ENCODE data around the gene FRMD3.

The FRMD3 gene

DNA sequence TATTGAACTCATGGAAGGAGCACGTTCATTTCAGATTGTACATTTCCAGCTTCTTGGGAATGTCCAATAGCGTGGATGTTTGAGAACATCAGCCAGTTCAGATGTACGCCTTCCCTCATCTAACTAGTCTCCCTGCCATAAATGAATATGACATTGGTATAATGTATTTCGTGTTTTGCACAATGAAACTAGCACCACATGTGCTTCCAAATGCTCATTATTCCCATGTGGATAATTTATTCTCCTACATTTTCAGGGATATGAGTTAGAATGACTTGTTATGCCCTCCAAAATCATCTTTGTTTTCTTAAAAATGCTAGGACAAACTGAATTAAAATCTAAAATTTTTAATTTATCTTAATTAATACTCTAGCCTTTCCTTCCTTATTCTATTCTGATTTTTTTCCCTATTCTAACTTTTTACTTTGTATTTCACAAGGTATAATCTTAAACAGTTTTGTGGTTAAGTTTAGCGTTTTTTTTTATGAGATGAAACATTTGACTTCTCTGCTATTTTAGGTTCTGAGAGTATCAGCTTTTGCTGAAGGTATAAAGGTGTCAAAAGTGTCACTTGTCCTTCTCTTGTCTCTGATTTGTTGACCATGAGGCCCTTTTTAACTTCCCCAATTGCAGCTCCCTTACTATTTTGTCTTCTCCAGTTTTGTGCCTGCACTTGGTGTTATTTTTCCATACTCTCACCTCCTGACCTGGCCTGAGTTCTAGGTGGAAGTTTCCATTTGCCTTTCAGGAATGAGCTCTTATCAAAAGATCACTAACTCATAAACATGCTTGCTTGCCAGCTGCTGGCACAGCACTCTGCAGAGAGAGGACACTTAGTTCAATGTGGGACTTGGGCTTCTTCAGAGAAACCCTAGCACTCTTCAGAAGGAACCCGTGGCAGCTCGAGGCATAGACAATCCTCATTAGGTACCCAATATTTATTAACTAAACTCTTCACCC, 106.8 kb downstream of the FRMD3 start:
- DNase-seq: no peak

DNA sequence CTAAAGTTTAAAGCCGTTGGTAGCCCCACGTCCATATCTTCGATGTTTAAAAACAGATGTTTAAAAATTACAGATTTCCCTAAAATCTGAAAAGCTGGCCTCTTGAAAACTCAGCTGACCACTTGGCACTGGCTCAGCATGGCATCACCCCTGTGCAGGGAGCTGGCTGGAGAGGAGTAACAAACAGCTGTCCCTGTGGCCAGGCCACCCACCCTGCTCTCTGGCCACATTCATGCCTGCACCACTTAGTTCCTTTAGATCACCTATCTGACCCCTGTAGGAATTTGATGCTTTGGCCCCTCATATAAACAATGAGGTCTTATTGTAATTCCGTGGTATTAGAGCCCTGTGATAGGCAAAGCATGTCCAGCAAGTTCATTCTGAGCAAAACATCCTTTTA, 107.5 kb downstream of the FRMD3 start:
- no peak for DNase-seq

DNA sequence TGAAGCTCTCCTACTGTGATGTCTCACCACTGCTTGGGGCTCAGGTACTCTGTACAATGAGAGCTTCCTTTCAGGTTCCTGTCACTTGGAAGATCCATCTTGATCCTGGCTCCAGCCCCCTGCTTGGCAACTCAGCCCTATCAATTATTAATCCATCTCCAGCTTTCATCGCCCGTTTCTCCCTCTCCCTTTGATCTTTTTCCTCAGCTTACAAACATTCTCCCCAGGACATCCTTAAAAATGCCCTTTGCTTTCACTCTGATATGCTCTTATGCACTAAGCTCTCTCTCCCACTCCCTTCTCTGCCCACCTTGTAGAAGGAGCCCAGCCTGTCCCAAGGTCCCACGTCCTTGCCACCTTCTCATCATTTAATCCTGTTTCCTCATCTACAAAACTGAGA, 109.0 kb downstream of the FRMD3 start:
- DNase-seq: no peak

DNA sequence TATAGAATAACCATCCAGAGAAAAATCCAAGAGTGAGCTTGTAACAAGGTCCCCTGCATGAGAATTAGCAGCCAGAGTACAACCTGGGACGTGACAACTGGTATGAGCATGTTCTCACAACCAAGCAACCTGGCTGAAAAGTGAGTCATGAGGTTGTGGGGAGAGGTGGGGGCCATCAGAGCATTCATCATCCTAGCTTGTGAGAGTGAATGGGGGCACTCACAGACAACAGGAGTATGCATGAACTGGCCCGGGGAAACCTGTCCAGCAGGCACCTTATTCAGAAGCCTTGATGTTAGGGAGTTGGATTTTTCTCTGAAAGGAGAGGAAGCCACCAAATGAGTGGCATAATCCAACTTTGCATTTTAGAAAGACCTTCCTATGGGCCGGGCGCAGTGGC, 113.0 kb downstream of the FRMD3 start:
- no peak for DNase-seq

DNA sequence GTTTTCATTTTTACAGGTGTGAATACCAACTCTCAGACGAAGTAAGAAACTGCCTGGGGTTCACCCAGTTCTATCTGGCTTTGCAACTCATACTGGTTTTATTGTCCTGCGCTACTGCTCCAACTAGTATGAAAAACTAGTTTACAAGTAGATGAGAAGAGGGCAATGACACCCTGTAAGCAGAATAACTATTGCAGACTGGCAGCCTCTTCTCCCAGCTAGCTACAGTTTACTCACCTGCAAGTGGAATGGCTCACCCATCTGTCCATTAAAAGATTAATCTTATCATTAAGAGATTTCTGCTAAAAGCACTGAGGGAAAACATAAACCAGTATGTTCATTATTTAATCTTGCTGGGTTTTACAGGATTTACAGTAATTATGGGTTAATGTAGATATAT, 113.4 kb downstream of the FRMD3 start:
- DNase-seq: no peak

DNA sequence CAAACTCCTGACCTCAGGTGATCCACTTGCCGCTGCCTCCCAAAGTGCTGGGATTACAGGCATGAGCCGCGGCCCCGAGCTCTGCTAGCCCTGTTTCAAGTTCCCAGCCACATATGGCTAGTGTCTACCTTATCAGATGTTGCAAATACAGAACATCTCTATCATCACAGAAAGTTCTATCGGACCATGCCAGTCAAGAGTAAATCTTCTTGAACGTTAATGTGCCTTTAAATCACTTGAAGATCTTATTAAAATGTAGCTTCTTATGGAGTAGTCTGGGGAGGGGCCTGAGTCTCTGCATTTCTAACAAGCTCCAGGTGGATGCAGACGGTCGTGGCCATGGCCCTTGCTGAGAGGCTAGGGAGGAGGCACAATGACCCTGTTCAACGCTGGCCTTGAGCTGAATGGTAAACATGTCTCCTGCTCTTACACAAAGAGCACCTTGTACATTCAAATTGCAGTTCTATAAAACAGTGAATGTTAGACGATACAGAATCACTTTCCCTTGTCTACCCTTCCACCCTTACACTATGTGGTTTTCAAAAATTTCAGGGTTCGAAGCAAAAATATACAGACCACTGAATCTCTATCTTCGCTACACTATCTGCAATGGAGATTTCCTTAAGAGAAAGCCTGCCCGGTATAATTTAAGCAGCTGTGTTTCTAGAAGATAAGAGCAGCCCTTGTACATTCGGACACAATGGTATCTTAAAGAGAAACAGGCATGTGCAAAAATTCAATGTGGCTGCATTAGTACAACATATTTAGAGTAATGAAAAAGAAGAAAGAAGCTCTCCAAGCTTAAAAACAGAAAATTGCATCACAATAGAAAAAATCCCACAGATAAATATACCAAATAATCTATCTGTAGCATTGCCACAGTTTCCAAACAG, 114.1 kb downstream of the FRMD3 start:
- no peak for DNase-seq

DNA sequence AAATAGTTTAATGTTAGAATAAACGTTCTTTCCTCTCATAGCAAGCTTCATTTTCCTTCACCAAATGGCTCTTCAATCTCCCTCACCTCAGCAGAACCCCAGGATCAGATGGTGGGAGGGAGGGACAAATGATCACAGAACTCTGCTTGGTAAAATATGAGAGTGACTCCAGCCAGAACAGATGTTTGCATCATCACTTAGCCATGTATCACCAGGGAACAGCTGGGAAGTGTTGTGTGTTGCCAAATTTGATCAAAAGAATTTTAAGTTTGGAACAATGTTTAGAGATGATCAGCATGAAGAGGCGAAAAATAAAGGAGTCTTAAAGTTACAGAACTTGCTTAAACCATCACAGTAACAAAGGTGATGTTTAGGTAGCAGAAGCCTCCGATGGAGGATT, 115.7 kb downstream of the FRMD3 start:
- no peak for DNase-seq

DNA sequence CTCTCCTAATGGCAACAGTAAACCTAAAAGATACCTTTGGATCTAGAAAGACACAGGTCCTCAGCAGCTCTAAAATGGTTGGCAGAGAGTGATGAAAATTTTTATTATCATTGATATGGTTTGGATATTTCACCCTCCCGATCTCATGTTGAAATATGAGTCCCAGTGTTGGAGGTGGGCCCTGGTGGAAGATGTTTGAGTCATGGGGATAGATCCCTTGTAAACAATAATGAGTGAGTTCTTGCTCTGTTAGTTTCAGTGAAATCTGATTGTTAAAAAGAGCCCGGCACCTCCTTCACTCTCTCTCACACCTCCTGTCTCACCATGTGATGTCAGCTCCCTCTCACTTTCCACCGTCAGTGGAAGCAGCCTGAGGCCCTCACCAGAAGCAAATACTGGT, 117.7 kb downstream of the FRMD3 start:
- DNase-seq: no peak

DNA sequence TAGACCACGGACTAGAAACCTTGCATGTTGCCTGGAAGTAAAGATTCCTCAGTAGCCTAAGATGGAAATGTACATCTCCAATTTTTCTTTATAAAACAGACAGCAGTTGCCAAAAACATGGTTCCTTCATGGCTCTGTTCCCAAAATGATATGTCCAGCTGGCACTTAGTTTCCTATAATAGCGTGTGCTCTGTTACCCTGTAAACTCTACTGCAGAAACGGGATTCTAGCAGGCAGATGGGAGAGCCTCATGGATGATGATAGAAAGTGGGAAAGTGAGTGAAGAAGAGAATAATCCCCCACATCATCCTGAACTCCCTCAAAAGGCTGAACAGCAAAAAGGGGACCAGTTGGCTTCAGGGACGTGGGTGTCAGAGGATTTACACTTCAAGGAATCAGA, 118.2 kb downstream of the FRMD3 start:
- DNase-seq: no peak

DNA sequence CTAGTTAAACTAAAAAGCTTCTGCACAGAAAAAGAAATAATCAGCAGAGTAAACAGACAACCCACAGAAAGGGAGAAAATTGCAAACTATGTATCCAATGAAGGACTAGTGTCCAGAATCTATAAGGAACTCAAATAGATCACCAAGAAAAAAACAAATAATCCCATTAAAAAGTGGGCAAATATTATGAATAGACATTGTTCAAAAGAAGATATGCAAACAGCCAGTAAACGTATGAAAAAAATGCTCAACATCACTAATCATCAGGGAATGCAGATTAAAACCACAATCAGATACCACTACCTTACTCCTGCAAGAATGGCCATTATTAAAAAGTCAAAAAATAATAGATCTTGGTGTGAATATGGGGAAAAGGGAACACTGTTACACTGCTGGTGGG, 119.9 kb downstream of the FRMD3 start:
- DNase-seq: no peak

DNA sequence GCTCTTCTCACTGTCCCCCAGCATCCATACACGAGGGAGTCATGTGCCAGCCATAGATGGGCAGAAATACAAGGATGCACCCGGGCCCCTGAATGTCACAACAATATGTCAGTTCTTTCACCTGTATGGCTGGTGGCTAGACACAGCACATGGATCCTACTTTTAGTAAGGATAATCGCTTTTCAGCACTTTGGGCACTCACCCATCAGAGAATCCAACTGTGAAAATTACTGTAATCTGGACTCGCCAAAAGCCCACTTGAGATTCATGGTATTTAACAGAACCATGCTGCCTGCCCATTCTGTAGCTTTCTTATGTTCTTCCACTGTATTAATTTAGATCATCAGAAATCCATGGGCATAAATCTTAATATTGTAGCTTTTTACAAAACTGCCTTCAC, 124.8 kb downstream of the FRMD3 start:
- no peak for DNase-seq

DNA sequence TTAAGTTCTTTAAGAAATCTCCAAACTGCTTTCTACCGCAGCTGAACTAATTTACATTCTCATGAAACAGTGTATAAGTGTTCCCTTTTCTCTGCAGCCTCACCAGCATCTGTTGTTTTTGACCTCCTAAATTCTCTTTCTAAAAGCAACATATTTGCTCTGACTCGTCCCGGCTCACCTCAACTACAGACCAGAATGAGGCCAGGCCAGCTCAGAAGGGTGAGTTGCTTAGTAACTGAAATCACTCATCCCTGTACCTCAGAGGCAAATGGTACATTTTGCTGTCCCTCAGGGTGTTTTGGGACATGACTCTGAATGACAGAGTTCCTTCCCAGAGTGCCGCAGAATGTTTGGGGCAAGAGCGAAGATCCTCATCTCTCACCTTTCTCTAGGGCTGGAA, 127.5 kb downstream of the FRMD3 start:
- DNase-seq: no peak

DNA sequence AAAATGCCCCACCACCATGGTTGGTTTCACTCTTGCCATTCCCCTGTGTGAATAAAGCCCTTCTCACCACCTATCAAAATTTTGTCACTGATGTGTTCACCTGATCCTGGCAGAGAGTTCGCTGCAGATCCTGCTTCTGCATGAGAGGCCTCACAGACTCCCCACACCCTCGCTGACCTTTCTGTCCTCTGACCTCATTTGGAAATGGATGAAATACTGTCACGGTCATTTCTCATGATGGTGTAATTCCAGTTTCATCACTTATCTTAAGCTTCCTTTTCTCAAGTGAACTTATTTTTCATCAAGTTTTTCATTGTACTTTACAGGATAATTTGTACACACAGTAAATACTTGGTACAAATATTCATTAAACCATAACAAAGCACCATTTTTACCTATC, 131.3 kb downstream of the FRMD3 start:
- DNase-seq: peak; percentile 62

DNA sequence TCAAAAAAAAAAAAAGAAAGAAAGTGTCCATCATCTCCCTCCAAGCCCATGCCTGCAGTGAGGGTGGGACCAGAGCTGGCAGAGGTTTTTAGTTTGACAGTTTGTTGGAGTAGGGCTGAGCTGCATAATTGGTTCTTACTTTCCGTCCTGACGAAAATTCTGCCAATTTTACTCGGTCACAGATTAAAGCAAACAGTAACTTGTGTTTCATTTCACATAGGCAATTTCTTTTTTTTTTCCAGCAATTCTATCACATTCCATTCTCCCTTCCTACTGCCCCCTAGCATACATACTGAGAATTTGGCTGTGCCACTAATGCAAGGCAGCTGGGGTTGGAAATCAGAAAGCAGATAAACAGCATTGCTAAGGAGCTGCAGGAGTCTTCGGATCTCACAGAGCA, 132.4 kb downstream of the FRMD3 start:
- DNase-seq: no peak

DNA sequence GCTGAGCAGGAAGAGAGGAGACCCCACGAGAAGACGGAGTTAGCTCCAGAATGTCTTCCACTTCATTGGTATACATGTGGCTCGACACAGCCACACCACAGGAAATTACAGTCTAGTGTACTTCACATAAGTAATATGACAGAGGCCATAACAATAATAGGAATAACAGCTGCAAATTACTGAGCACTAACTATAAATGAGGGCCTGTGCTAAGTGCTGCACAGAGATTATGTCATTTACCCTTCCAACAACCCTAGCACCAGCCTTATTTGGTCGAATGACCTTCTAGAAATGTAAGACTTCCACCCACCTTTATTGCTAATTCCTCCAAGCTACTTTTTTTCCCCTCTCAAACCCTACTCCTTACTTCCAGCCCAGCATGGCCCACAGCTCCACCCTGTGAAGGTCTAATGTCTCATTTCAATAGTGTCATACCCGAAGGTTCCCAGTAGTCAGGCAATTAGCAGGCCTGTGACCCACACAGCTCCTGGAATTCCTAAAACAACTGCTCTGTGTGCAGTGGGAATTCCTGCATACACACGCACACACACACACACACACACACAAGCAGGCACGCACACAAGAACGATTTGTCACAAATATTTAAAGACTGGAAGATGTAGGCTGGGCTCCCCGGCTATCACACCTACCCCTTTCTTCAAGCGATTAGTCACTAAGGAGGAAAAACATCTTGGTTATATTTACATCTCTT, 134.5 kb downstream of the FRMD3 start:
- DNase-seq: peak; percentile 9

DNA sequence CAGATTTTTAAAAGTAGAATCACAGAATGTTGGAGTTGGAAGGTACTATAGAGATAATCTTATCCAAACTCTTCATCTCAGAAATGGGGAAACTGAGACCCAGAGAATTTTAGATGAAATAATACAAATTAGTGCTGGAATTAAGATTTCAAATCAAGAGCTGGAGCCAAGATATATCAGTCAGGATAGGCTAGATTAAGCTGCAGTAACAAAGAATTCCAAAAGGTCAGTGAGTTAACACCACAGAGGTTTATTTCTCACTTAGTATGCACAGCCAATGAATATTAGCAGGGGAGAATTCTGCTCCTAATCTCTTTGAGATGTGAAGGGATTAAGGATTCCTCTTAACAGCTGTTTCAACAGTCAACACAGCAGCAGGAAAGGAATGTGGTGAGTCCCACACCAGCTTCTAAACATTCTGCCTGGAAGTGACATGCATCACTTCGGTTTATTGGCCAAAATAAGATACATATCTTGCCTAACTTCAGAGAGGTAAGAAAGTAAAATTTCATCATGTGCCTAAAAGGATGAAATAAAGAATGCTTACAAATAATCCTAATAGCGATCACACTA, 136.8 kb downstream of the FRMD3 start:
- no peak for DNase-seq

DNA sequence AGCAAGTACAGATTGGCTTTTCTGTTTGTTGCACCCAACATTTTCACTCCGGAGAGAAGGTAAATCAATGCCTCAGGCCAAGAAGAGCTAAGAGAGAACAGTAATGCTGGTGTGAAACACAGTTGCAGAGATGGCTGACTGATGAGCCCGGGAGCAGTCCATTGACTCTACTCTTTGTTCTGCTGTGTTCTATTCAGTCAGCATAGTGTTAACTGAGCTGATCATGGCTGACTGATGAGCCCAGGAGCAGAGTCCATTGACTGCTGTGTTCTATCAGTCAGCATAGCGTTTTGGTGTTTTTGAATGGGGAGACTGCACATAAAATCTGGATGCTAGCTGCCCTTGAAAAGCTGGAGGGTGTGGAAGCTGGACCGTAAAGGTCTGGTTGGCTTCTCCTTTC, 141.4 kb downstream of the FRMD3 start:
- DNase-seq: no peak

DNA sequence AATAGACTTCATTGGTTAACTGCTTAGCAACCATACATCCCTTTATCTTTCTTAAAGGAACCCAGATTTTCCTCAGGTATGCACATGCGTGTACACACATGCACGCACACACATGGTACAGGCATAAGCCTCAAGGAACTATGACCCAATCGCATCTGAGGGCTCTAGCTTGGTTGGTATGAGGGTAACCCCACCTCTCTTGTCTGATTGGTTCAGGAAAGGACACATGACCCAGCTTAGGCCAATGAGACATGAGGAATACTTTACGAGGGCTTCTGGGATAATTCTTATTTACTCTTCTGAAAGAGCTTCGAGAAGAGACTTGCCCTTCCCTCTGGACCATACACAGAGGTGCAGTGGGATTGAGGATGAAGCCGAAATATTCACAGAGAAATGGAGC, 141.9 kb downstream of the FRMD3 start:
- DNase-seq: no peak

DNA sequence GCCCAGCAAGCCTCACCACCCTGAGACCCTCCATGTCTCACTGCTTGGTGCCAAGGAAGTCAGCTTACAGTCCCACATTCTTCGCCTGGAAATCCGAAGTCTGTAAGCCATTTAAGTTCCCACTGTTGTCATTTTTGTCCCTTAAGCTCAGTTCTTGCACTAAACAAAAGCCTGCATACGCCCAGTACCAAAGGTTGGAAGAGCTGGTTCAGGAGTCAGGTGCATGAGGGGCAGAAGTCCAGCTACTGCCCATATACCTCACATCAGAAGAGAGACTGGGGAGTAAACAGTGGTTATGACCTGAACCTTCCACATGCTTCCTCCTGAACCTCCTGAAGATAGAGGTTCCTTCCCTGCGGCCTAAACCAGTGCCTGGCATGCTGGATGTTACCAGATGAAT, 146.0 kb downstream of the FRMD3 start:
- no peak for DNase-seq

DNA sequence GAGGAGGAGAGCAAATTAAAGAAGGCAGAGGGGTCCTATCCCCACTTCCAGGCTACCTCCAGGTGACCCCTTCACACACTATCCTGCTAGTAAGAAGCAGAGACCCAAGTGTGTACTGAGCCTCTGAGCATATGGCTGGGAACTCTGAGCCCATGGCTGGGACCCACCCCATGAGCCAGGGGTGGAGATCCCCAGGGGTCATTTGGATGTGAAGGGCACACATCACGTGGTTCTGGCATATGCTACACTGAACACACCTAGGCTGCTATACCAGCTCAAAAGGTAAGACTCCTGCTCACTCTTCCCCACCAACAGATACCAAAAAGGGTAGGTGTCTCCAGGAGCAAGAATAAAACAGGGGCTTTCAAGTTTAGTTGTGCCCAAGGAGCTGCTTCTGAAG, 149.9 kb downstream of the FRMD3 start:
- DNase-seq: no peak

DNA sequence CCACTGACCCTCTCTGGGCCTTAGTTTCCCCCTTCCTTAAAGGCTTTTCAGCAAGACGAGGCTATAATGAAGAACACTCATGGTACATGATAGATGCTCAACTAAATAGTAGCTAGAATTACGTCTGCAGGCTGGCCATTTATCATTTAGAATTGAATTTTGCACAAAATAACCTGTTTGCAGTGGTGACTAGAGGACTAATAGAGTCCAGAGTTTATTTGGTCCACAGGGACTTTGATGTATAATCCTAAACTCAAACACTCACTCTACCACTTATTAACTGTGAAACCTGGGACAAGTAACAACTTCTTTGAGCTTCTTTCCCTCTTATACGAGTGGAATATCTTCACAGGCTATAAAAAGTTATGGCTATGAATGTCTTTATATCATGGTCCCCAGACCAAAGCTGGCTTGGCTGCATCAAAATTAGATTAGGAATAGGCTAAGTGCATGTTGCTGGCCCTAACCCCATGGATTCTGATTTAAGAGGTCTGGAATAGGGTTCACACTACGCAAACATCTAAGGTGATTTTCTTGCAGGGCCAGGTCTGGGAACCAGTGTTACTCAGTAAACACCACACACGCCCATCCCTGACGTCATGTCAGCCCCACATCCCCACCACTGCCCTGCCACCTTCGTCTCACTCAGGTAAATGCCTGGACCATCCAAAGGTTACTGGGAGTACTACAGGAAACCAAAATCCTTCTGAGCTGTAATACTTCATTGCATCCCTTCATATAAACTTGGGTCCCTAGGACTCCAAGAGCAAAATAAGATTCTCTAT, 150.6 kb downstream of the FRMD3 start:
- DNase-seq: no peak

DNA sequence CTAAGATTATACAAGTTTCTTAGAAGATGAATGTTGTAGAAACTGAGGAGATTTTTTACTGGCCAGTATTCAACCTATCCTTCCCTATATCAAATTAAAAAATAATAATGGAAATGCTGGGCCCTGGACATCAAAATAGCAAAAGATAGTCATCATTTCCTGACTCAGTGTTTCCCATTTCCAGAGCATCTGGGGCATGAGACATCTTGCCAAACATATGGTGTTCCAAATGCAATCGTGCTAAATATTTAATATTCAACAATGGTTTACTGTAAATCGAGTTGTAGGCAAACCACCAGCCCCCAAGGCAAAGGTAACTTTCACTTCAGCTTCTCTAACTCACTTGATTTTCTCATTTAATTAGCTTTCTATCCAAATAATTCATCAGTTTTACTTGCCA, 152.9 kb downstream of the FRMD3 start:
- DNase-seq: no peak
